ENCODE measurements around the gene DPH2.

GRCh38 chr1:43921022-43921421 is 48.8 kb upstream of the DPH2 start:
- TF ChIP-seq EP300 (IDR thresholded peaks at IDR 0.05; ENCODE audit: low read depth) = no peak
- no peak for TF ChIP-seq POLR2A (IDR thresholded peaks at IDR 0.05)
- TF ChIP-seq CTCF (IDR thresholded peaks at IDR 0.05) = no peak
- no peak for TF ChIP-seq POLR2AphosphoS5 (IDR thresholded peaks at IDR 0.05)

Data from transverse colon (tissue), 4 donors.